ENCODE results near the gene NHLH1.
"Not testable (repeated sequence)": the region's sequence is repeated elsewhere in the genome, so short reads cannot be mapped to it uniquely, and the experiment has no call there.

Gene NHLH1

GRCh38 chr1:160377585-160378206, 10.8 kb downstream of the NHLH1 start:
- no peak for DNase-seq (ENCODE audit: low spot score)

GRCh38 chr1:160384812-160385211, 17.9 kb downstream of the NHLH1 start:
- DNase-seq (ENCODE audit: low spot score): not testable (repeated sequence)

DNA sequence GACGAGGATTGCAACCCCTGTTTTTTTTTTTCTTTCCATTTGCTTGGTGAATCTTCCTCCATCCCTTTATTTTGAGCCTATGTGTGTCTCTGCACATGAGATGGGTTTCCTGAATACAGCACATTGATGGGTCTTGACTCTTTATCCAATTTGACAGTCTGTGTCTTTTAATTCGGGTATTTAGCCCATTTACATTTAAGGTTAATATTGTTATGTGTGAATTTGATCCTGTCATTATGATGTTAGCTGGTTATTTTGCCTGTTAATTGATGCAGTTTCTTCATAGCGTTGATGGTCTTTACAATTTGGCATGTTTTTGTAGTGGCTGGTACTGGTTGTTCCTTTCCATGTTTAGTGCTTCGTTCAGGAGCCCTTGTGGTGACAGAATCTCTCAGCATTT, 21.5 kb downstream of the NHLH1 start:
- not testable (repeated sequence) for DNase-seq (ENCODE audit: low spot score)

DNA sequence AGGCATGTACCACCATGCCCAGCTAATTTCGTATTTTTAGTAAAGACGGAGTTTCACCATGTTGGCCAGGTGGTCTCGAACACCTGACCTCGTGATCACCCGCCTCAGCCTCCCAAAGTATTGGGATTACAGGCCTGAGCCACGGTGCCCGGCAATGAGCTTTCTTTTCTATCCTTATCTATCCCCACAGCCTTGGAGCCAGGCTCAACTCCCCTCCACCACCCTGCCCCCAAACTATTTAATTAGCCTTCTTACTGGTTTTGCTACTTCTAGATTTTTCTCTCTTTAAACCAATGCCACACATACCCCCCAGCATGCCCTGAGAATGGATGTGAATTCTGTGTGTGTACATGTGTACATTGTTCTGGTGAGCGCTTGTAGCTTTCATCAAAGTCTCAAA, 27.8 kb downstream of the NHLH1 start:
- DNase-seq (ENCODE audit: low spot score): no peak

GRCh38 chr1:160397651-160398050, 30.8 kb downstream of the NHLH1 start:
- DNase-seq (ENCODE audit: low spot score): no peak

DNA sequence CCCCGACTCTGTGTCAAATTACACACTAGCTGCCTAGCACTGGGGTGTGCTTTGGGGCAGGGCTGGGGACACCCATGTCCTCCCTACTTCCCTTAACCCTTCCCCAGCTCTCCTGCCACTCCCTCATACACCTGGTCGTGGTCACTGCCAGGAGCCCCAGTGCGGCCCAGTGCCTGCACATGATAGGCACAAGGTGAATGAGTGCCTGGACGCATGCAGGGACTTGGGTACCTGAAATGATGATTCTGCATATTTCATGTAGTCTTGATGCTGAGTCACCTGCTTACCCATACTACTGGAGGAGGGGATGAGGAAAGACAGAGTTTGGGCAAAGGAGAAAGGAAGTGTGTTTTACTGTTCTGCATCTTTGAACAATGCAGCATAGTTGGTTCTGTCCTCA, 32.0 kb downstream of the NHLH1 start:
- no peak for DNase-seq (ENCODE audit: low spot score)

- DNase-seq (ENCODE audit: low spot score): peak; percentile 57
These were observed 32.8 kb downstream of the NHLH1 start for GRCh38 chr1:160399544-160400222.

GRCh38 chr1:160400223-160400645, 33.4 kb downstream of the NHLH1 start, which contains the start of gene VANGL2:
Gene VANGL2, plus strand, starts transcription at chr1:160400564. Its CDS starts 15,274 bp downstream, at chr1:160415838.
- peak; percentile 98 for DNase-seq (ENCODE audit: low spot score)

- DNase-seq (ENCODE audit: low spot score): peak; percentile 77
These were observed 34.0 kb downstream of the NHLH1 start for GRCh38 chr1:160400646-160401486.

DNA sequence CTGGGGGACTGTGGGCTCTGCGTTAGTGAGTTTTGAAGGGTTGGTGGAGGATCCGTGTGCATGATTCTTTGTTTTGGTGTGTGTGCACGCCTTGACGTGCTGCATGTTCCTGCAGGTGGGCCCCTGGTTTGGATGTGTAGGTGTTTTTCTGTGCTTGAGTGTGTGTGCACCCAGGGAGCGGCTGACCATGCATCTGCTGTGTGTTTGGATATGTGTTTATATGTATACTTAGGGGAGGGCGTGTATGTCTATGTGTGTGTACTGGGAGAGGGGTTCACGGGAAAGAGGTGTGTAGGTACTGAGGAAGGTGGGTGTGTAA, 34.6 kb downstream of the NHLH1 start:
- DNase-seq (ENCODE audit: low spot score): no peak

GRCh38 chr1:160402001-160402795, 35.3 kb downstream of the NHLH1 start:
- DNase-seq (ENCODE audit: low spot score): no peak

- DNase-seq (ENCODE audit: low spot score): no peak
These were observed 36.4 kb downstream of the NHLH1 start for GRCh38 chr1:160403244-160403643.

DNA sequence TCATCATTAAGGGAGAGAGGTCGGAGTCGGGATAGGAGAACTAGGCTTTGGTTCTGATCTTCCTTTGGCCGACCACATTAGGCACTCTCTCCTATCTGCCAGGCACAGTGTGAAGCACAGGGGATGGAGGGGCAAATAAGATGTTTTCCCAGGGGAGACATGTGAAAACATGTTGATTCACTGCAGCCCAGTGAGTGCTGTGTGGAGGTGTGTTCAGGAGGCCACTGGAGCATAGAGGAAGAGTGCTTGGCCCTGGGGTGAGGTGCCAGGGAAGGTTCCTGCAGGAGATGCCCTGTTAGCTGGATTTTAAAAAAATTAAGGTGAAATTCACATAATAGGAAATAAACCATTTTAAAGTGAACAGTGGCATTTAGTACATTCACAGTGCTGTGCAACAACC, 37.2 kb downstream of the NHLH1 start:
- no peak for DNase-seq (ENCODE audit: low spot score)

GRCh38 chr1:160405331-160405877, 38.5 kb downstream of the NHLH1 start:
- no peak for DNase-seq (ENCODE audit: low spot score)

DNA sequence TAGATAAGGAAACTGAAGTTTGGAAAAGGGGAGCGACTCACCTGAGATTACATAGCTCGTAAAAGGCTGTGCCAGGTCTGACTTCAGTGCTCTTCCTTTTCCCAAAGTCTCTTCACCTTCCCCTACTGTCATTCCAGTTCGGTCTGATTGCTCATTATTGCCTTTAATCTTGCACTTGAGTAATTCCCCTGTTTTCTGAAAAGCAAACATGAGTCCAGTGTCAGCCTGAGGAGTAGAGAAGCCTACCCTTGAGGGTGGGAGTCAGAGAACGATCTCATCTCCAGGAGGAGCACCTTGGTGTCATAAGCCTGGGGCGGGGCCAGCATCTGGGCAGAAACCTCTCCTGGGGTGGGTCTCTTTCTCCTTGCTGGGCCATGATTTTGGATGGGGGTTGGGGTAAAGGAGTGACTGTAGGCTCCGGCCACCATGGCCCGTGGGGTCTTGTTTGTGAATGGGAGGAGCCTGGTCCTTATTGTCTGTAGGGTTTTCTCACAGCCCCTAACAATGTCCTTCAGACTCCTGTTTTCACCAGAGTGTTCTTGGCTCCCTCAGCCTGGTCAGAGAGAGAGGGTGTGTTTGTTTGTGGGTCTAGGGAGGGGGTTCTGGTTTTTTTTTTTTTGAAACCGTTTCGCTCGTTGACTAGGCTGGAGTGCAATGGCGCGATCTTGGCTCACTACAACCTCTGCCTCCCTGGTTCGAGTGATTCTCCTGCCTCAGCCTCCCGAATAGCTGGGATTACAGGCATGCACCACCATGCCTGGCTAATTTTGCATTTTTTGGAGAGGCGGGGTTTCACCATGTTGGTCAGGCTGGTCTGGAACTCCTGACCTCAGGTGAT, 39.5 kb downstream of the NHLH1 start:
- DNase-seq (ENCODE audit: low spot score): no peak

GRCh38 chr1:160407839-160408801, 41.2 kb downstream of the NHLH1 start:
- peak; percentile 50 for DNase-seq (ENCODE audit: low spot score)

GRCh38 chr1:160408864-160409263, 42.0 kb downstream of the NHLH1 start:
- no peak for DNase-seq (ENCODE audit: low spot score)

- DNase-seq (ENCODE audit: low spot score): no peak
These were observed 42.6 kb downstream of the NHLH1 start for GRCh38 chr1:160409486-160409885.

- DNase-seq (ENCODE audit: low spot score): peak; percentile 76
These were observed 43.6 kb downstream of the NHLH1 start for GRCh38 chr1:160410406-160411005.

Data from iPS-NIHi11 (cell line).